Suppressor macrophage (primary cell): Measurements from ENCODE around the gene DNAI2.
"Not testable (repeated sequence)": the region's sequence is repeated elsewhere in the genome, so short reads cannot be mapped to it uniquely, and the experiment has no call there.

ENCODE experiments used
- DNase-seq, 4 experiments: peaks; one replicate each; pipeline ENCODE4 v3.0.0-alpha.2; 2020 to 2022

The DNAI2 gene

GRCh38 chr17:74276541-74277009, 2.5 kb downstream of the DNAI2 start:
- peak; percentile 72 to 89 (median 81) for DNase-seq

DNA sequence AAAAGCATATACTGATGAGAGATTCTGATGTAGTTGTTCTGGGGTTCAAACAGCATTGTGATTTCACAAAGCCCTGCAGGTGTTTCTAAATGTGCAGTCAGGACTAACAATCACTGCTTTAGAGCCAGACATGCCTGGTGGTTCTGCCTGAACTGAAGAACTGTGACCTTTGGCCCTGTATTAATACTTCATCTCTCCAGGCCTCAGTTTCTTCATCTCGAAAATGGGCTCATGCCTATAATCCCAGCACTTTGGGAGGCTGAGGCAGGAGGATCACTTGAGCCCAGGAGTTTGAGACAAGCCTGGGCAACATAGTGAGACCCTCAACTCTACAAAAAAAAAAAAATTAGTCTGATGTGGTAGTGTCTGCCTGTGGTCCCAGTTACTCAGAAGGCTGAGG, 3.9 kb downstream of the DNAI2 start:
- no peak for DNase-seq

DNA sequence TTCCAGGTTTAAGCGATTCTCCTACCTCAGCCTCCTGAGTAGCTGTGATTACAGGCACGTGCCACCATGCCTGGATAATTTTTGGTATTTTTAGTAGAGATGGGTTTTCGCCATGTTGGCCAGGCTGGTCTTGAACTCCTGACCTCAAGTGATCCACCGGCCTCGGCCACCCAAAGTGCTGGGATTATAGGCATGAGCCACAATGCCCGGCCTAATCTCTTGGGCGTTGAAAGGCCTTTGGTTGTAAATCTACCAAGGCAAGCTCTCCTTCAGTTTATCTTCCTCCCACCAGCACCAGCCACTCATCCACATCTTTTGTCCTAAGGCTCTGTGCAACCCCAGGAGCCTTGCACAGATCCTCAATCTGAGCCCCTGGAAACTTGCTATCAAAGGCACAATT, 5.6 kb downstream of the DNAI2 start:
- not testable (repeated sequence) for DNase-seq

DNA sequence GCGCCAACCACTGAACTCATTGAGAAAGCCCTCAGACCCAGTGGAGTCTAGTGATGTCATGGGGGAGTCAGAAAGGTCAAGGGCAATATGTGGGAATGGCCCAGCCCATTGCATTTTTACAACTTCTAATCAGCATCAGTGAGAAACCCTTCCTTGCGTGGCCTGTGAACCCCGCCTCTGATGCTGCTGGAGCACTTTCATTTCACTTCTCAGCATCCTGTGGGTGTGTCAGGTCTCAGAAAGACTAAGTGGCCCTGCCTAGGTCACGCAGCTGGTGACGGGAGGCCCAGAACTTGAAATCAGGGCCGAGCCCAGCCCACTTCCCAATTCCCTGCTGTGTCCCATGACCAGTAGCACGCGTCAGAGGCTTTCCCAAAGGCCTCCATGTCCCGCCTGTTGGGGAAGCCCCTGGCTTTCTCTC, 6.1 kb downstream of the DNAI2 start:
- DNase-seq, result peak; percentile 85 to 92 (median 89)

GRCh38 chr17:74281799-74282198, 7.8 kb downstream of the DNAI2 start:
- no peak for DNase-seq

DNA sequence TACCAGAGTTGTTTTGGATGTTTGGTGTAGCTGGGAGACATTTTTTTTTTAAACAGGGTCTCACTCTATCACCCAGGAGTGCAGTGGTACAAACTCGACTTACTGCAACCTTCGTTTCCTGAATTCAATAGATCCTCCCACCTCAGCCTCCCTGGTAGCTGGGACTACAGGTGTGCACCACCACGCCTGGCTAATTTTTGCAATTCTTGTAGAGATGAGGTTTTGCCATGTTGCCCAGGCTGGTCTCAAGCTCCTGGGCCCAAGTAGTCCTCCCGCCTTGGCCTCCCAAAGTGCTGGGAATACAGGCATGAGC, 8.2 kb downstream of the DNAI2 start:
- DNase-seq, result not testable (repeated sequence)

GRCh38 chr17:74282587-74283370, 8.7 kb downstream of the DNAI2 start:
- peak; percentile 78 to 93 (median 79) for DNase-seq

GRCh38 chr17:74283371-74283673, 9.3 kb downstream of the DNAI2 start:
- DNase-seq, result no peak

GRCh38 chr17:74287031-74287602, 13.1 kb downstream of the DNAI2 start:
- no peak for DNase-seq

- no peak for DNase-seq
These were observed 14.8 kb downstream of the DNAI2 start for GRCh38 chr17:74288785-74289184.

DNA sequence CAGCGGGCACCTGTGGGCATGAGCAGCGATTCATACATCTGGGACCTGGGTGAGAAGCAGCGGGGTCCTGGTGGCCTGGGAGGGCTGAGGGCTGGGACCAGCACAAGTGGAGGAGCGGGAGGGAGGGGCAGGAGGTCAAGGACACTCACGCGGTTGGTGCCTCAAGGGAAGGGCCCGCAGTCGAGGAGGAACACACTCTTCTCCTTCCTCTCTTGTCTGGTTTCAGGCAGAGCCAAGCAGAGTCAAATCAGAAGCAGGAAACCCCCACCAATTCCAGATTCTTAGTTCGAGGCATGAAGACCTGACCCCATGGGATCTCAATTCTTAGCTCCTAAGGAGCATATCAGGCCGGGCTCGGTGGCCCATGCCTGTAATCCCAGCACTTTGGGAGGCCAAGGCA, 15.7 kb downstream of the DNAI2 start:
- DNase-seq, result peak in 3 of 4 experiments; percentile 40 to 61 (median 55)

DNA sequence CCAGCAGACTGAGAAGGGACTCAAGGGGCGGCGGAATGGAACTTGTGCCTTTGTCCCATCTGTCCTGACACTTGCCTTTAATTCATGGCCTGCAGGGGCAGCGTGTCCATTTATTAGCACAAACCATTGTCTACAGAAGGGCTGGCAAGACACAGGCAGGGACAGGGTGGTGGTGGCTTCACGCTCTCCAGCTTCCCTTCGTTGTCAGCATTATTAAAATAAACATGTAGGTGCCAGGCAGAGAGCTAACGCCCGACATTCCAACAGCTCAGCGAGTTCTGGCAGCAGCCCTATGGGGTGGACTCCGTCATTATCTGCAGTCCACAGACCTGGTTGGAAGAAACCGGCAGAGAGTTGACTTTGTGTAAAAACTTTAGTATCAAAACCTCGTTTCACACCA, 16.3 kb downstream of the DNAI2 start:
- no peak for DNase-seq

DNA sequence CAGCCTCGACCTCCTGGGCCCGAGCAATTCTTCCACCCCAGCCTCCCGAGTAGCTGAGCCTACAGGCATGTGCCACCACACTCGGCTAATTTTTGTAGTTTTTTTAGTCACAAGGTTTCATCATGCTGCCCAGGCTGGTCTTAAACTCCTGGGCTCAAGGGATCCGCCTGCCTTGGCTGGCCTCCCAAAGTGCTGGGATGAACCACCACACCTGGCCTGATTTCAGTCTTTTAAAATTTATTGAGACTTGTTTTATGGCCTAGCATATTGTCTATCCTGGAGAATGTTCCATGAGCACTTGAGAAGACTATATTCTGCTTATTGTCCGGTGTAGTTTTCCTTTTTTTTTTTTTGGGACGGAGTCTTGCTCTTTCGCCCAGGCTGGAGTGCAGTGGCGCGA, 18.5 kb downstream of the DNAI2 start:
- DNase-seq, result no peak

GRCh38 chr17:74295625-74296547, 21.9 kb downstream of the DNAI2 start:
- DNase-seq, result no peak

- DNase-seq, result peak; percentile 83 to 91 (median 84)
These were observed 22.5 kb downstream of the DNAI2 start for GRCh38 chr17:74296548-74296936.

DNA sequence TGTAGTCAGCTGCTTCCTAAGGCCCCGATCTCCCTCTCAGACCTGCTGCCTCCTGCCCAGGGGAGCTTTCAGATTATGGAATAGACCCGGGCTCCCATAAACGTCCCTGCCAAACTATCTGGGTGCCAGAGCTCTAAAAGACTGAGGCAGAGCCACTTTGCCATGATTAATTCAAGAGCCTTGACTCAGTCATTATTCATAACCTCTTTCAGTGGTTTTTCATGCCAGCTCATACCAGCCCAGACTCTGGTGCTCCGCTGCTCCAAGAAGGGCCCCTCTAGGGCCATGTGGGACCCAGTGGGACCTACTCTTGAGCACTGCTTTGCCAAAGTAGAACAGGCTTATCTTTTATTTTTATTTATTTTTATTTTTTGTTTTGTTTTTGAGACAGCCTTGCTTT, 23.9 kb downstream of the DNAI2 start:
- no peak for DNase-seq

DNA sequence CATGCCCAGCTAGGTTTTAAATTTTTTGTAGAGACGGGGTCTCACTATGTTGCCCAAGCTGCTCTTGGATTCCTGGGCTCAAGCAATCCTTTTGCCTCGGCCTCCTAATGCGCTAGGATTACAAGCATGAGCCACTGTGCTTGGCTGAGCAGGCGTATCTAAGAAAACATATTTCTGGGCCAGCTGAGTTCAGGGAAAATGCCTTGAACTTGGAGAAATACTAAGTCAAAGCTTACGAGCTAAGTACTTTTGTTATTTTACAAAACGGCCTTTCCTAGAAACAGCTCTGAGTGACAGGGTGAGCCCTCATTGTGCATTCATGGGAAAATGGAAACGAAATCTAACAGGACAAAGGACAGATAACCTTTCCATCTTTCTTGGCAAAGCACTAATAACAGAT, 24.7 kb downstream of the DNAI2 start:
- no peak for DNase-seq

- no peak for DNase-seq
These were observed 25.4 kb downstream of the DNAI2 start for GRCh38 chr17:74299226-74300009.

DNA sequence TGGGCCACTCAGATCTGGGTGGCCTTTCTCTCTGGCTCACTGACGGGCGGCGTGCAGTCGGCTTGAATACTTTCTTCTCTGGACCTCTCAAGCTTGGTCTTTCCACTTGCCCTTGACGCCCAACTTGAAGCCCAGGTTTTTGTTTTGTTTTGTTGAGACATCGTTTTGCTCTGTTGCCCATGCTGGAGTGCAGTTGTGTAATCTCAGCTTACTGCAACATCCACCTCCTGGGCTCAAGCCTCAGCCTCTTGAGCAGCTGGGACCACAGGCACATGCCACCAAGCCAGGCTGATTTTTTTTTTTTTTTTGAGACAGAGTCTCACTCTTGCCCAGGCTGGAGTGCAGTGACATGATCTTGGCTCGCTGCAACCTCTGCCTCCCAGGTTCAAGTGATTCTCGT, 29.3 kb downstream of the DNAI2 start:
- DNase-seq, result peak in 2 of 4 experiments; percentile 22 to 25

DNA sequence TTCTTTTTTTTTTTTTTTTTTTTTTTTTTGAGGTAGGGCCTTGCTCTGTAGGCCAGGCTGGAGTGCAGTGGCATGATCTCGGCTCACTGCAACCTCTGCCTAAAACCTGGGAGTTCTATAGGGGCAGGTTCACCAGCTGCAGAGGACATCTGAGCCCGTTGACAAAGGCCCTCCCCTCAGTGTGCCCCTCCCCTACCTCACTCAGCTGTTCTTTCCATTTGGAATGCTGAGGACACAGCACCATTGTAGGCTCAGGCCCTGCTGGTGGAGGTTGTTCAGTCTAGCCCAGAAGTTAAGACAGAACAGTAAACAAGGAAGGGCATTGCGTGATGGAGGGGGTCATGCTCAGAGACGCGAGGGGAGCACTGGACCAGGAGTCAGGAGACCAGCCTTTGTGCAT, 30.1 kb downstream of the DNAI2 start:
- DNase-seq, result no peak

DNA sequence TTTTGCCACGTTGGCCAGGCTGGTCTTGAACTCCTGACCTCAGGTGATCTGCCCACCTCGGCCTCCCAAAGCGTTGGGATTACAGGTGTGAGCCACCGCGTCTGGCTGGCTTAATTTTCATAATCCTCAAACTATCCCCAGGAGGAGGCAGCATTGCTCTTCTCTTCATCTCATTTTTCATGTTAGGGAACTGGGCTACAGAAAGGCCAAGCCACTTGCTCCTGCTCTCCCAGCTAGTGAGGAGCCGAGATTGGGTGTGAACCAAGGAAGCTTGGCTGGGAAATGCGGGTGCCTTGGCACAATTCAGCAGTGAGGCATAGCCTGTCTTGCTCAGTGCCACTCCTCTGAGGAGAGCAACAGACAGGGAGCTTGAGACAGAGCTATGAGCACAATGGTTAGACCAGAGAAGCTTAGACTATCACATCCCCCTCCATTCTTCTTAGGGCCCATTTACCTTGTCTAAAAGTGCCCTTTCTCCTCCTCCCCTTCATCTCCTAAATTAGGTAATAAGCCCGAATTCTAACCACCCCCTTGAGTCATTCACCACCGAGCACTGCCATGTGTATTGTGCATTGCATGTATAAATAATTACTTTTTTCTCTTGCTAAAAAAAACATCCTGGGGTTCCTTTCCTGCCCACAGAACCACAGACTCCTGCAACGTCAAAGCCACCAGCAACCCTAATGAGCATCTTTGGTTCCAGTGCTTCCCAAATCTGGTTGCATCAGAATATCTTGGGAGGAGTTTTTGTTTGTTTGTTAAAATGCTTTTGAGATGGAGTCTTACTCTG, 32.0 kb downstream of the DNAI2 start:
- no peak for DNase-seq
